PFSK-1 (cell line): Measurements from ENCODE around the gene IRF2BPL.

Experiments
- FOXP2 ChIP-seq: optimal IDR thresholded peaks from 2 replicates; pipeline ENCODE3; 2011; ENCODE audit warnings: borderline replicate concordance, control low read depth, inconsistent platforms; ENCODE audit not compliant: insufficient read depth; ENCODE audit errors: extremely low read length, extremely low read depth
- POLR2AphosphoS5 ChIP-seq: IDR thresholded peaks from 2 replicates; pipeline ENCODE4 v1.6.1; 2012; ENCODE audit warnings: low read depth, mild to moderate bottlenecking, control low read depth, low read length, moderate library complexity
- SIN3A ChIP-seq: IDR thresholded peaks from 2 replicates; pipeline ENCODE4 v1.6.1; 2012; ENCODE audit warnings: mild to moderate bottlenecking, low read length, moderate library complexity, borderline replicate concordance; ENCODE audit not compliant: insufficient read depth
- TAF1 ChIP-seq: IDR thresholded peaks from 2 replicates; pipeline ENCODE4 v1.6.1; 2012; ENCODE audit warnings: low read length, control low read depth, borderline replicate concordance; ENCODE audit not compliant: insufficient read depth
- TF ChIP-seq, protein P1 (sequence below), 2 experiments: IDR thresholded peaks; 2 replicates each; pipeline versions ENCODE4 v1.6.1 to v1.8.0; 2011 to 2012; ENCODE audit warnings: low read depth in 2 of 2, low read length in 2 of 2, control low read depth in 1 of 2, inconsistent platforms in 1 of 2, mild to moderate bottlenecking in 1 of 2, moderate library complexity in 1 of 2; ENCODE audit not compliant: insufficient read depth in 1 of 2

The IRF2BPL gene

DNA sequence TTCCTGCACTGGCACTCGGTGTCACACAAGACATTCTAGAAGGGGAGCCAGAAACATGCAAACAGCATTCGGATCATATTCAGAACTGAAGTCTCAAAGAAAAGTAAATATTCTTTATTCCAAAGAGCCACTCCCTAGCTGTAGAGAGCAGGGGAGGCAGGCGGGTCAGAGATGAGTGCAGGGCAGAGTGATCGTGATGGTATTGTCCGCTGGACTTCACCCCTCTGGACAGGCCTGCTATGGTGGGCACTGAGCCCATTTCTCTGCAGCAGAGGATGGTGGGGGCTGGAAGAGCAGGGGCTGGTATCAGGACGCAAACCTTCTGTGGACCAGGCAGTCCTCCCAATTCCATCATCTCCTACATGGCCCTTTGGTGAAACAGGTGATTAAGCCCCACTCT is 25.6 kb downstream of the IRF2BPL start:
- TF ChIP-seq POLR2AphosphoS5: no peak

DNA sequence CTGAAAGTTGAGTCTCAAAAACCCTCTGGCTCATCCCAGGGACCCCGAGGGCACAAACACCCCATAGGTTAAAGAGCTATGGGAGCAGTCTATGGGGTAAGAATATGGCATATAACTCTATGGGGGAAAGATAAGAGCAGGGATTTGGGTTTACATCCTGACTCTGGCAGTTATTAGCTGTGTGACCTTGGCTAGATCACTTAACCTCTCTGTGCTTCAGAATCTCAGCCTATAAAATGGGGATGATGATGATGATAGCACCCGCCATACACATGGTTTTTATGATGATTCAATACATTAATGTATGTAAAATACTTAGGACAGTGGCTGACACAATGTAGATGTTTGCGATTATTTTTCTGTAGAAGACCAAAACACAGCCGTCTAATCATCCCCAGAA is 26.2 kb downstream of the IRF2BPL start:
- TF ChIP-seq SIN3A (no peak), FOXP2 (no peak), POLR2AphosphoS5 (no peak)
- TF ChIP-seq, protein P1, sequence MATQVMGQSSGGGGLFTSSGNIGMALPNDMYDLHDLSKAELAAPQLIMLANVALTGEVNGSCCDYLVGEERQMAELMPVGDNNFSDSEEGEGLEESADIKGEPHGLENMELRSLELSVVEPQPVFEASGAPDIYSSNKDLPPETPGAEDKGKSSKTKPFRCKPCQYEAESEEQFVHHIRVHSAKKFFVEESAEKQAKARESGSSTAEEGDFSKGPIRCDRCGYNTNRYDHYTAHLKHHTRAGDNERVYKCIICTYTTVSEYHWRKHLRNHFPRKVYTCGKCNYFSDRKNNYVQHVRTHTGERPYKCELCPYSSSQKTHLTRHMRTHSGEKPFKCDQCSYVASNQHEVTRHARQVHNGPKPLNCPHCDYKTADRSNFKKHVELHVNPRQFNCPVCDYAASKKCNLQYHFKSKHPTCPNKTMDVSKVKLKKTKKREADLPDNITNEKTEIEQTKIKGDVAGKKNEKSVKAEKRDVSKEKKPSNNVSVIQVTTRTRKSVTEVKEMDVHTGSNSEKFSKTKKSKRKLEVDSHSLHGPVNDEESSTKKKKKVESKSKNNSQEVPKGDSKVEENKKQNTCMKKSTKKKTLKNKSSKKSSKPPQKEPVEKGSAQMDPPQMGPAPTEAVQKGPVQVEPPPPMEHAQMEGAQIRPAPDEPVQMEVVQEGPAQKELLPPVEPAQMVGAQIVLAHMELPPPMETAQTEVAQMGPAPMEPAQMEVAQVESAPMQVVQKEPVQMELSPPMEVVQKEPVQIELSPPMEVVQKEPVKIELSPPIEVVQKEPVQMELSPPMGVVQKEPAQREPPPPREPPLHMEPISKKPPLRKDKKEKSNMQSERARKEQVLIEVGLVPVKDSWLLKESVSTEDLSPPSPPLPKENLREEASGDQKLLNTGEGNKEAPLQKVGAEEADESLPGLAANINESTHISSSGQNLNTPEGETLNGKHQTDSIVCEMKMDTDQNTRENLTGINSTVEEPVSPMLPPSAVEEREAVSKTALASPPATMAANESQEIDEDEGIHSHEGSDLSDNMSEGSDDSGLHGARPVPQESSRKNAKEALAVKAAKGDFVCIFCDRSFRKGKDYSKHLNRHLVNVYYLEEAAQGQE (IDR thresholded peaks at IDR 0.05; ENCODE audit: insufficient read depth in 1 of 2, low read depth in 2 of 2, low read length in 2 of 2): no peak

DNA sequence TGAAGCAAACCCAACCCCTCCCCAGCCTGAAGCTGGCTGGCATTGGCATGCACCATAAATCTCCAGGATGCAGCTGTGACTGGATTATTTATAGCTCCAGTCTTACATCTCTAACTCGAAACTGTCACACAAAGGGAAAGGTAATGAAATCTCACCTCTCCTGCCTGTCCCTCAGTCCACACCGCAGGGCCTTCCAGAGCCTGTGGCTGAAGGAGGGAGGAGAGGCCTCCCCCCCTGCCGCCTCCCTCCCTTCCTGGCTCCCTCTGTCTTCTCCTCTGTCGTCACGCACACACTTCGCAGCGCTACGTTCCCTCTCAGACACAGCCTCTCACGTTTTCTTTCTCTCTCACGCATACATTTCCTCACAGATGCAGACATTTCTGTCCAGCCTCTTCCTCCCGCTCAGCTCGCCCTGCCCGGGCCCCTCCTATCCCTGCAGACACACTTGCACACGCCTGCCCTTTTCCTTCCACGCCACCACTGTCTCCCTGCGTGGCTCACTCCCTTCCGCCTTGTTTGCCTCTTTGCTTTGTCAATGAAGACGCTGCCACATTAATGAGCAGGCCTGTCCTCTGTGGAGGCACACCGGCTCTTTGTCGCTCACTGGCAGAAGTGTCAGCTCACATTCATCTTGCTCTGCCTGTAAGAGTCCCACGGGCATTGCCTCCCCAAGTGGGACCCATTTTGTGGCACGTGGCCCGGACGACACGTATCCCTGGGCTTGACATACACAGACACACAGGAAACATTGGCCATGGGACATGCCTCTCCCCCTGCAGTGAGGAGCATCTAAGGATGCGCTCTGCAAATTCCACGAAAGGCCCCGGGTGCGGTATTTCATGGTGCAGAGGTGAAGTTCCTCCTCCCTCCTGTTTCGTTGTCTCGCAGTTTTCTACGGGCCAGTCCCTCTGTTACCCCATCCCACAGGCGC is 27.9 kb downstream of the IRF2BPL start:
- peak; percentile 11 for TF ChIP-seq FOXP2
- TF ChIP-seq SIN3A: no peak
- TF ChIP-seq TAF1: no peak
- TF ChIP-seq, protein P1 (IDR thresholded peaks at IDR 0.05; ENCODE audit: insufficient read depth in 1 of 2, low read depth in 2 of 2, low read length in 2 of 2): no peak
- TF ChIP-seq POLR2AphosphoS5: 0 out of 2 replicates have a peak, but pooled peaks have one; percentile 33

DNA sequence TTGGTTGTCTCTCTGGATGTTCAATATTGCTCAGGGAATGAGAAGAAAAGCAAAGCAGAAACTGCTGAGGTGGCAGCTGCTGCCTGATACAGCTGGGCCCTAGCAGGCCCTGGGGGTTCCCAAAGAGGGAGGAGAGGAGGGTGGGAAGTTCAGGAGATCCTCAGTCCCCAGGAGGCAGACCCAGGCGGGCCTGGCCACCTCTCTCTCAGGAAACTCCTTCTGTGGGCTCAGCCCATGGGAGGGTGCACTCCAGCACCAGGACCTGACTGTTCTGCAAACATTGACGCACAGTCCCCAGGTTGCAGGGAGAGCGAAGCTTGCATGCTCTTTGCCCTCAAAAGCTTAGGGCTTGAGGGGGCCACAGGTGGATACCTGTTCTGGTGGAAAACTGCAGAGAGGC is 29.6 kb downstream of the IRF2BPL start:
- TF ChIP-seq TAF1: no peak
- TF ChIP-seq FOXP2: no peak
- no peak for TF ChIP-seq SIN3A
- TF ChIP-seq POLR2AphosphoS5: no peak
- TF ChIP-seq, protein P1 (IDR thresholded peaks at IDR 0.05; ENCODE audit: insufficient read depth in 1 of 2, low read depth in 2 of 2, low read length in 2 of 2): no peak

DNA sequence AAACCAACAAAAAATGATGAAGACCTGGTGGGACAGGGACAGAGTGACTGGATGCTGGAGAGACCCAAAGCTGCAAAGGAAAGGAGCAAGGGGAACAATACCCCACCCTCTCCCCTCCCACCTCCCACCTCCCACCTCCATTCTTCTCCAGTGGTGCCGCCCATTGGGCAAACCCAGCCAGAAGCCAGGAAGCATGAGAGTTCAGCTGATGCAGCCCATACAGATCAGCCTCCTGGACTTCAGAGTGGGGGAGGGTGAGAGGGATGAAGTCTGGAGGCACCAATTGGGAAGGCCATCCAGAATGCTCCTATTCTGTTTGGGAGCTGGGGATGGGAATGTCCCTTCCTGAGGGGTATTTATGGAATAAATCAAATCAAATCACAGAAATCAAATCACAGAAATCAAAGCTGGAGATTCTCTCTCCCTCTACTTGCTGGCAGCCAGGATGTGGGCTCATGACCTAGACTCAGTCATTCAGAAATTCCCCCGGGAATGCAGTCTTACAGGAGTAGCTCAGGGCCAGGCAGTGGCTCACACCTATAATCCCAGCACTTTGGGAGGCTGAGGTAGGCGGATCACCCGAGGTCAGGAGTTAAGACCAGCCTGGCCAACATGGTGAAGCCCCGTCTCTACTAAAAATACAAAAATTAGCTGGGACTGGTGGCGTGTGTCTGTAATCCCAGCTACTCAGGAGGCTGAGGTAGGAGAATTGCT is 31.1 kb downstream of the IRF2BPL start:
- no peak for TF ChIP-seq FOXP2
- no peak for TF ChIP-seq TAF1
- no peak for TF ChIP-seq POLR2AphosphoS5
- TF ChIP-seq SIN3A: no peak
- TF ChIP-seq, protein P1 (IDR thresholded peaks at IDR 0.05; ENCODE audit: insufficient read depth in 1 of 2, low read depth in 2 of 2, low read length in 2 of 2): no peak
